ENCODE results near the gene EFCAB6.

- no peak for TF ChIP-seq CTCF (IDR thresholded peaks at IDR 0.05)
- TF ChIP-seq POLR2A (IDR thresholded peaks at IDR 0.05) = no peak
- TF ChIP-seq POLR2AphosphoS5 (IDR thresholded peaks at IDR 0.05) = no peak
- TF ChIP-seq EP300 (IDR thresholded peaks at IDR 0.05) = no peak
Measured at GRCh38 chr22:43505423-43505822, 306.7 kb downstream of the EFCAB6 start.
